Measurements from ENCODE around the gene NOP9. TPM values are rescaled to one million over a fixed set of nuclear protein-coding genes. Genes with fewer than 3 reads are reported as not detected.

The NOP9 gene
- polyA plus RNA-seq, 3 donors from 2014 or later = 1.4 to 2.4 TPM; not detected in 1

DNA sequence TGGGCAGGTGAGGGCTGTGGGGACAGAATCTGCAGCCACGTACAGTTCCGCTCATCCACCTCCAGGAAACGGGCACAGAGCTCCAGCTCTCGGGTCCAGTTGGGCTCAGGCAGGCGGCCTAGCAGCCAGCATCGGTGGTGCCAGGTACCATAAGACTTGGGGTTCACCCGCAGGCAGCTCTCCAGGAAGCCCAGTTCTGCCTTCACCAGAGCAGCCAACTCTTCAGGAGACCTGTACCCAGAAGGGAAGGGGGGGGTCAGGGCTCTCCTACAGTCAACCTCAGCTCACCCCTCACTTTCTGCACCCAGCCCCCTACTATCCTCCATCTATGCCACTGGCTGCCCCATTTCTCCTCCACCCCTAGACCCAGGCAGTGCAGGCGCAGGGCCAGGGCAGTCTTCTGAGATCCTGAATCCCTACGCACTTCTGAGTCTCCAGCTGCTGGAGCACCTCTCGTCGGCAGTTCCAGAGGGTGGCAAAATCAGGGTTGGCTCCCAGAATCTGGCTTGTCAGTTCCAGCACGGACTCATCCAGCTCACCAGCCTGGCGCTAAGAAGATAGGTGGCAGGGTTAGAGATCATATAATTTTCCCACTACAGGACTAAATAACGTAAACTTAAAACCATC is 29.6 kb upstream of the NOP9 start:
- Mint-ChIP-seq H3K36me3 (peaks cover 11 to 22% (median 17%) of the 10 kb centered on the region in 3 donors), H3K27me3 (ENCODE audit: low read depth in 3 of 3) (peaks cover 9 to 13% (median 12%) of the 10 kb centered on the region in 3 donors), H3K9me3 (no peaks in the 10 kb centered on the region), H3K4me3 (peak overlapping the region; percentile 77 to 94 (median 91)), H3K4me1 (peaks cover 32 to 34% of the 10 kb centered on the region in 2 donors), H3K27ac (peak overlapping the region; percentile 96 to 99 (median 98))
- DNase-seq = no peak

DNA sequence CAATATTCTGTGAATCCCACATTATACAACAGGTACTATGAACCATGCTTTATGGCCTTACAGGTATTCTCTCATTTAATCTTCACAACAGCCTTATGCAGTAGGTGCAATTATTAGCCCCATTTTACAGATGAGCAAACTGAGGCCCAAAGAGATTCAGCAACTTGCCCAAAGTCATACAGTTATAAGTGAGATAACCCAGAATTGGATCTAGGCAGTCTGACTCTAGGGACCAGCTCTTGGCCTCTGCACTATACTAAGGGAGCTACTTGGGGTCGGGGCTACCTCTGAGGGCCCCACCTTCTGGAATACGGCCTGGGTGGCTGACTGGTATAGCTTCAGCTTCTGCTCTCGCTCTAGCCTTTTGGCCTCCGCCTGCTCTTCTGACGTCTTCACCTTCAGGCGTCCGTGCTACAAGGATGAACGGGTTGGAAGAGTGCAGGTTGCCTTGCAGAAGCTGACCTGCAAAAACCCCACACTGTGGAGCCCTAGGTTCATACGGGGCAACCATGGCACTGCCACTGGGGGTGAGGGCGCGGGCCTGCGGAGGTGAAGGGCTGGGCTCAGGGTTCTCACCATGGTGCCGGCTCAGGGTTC is 29.0 kb upstream of the NOP9 start:
- H3K27me3 Mint-ChIP-seq (ENCODE audit: low read depth in 3 of 3) = peaks cover 9 to 13% (median 12%) of the 10 kb centered on the region in 3 donors
- peaks cover 32 to 34% of the 10 kb centered on the region in 2 donors for H3K4me1 Mint-ChIP-seq
- peak overlapping the region; percentile 77 to 94 (median 91) for H3K4me3 Mint-ChIP-seq
- DNase-seq = no peak
- no peaks in the 10 kb centered on the region for H3K9me3 Mint-ChIP-seq
- peak overlapping the region; percentile 96 to 99 (median 98) for H3K27ac Mint-ChIP-seq
- peaks cover 11 to 22% (median 17%) of the 10 kb centered on the region in 3 donors for H3K36me3 Mint-ChIP-seq

DNA sequence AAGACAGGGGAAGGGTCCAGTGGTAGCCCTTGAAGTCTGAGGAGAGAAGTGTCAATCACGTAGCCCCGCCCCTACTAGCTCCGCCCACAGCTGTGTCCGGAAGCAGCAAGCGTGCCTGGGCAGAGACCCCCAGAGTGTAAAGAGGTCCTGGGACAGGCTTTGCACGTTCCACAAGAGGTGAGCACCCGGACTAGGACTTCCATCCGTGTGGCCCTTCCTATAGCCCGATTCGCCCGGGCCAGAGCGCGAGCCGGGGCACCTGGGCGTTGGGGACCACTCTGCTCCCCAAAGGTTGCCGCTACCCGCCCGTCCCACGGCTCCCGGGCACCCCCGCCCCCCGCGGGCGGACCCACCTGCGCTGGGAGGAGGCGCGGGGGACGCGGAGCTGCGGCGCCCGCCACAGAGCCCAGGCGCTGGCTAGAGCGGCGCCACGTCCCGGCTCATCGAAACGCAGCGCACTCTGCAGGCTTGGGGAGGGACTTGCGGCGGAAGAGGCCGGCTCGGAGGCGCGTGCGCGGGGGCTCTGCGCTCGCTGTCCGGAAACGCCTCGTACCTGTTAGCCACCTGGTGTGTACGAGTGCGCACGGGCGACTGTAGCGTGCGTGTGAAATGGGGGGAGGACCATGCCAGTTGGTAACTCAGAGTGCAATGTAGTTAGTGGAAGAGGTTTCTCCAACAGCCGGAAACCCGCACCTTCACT is 28.4 kb upstream of the NOP9 start, which contains the start of gene RABGGTA:
RABGGTA (minus strand) TSS at position 464 of the 700 bp plus-strand sequence. CDS start 482 bp downstream, outside the sequence.
- H3K27me3 Mint-ChIP-seq (ENCODE audit: low read depth in 3 of 3) = peaks cover 9 to 13% (median 12%) of the 10 kb centered on the region in 3 donors
- peaks cover 32 to 34% of the 10 kb centered on the region in 2 donors for H3K4me1 Mint-ChIP-seq
- peak within 1 kb of the TSS; percentile 77 to 94 (median 91) for H3K4me3 Mint-ChIP-seq

DNA sequence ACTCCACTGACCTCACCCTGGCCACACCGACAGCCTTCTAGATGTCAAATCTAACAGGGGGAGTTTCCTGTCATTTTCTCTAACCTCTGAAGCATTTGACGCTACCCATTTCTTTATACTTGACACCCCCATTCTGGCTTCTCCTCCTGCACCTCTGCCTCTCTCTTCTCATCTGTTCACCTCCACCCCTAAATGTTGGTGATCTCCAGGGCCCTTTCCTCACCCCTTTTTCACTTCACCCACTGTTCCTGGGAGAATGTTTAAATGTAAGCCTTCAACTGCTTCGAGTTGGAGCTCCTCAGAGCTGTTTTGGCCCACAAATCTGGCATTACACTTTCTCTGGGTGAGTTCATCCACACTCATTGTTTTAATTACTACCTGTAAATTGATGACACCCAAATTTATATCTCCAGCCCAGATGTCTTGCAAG is 27.8 kb upstream of the NOP9 start:
- peaks cover 32 to 34% of the 10 kb centered on the region in 2 donors for H3K4me1 Mint-ChIP-seq
- H3K4me3 Mint-ChIP-seq = peak overlapping the region; percentile 77 to 94 (median 86)
- no peaks in the 10 kb centered on the region for H3K9me3 Mint-ChIP-seq
- no peak for DNase-seq
- H3K27me3 Mint-ChIP-seq (ENCODE audit: low read depth in 3 of 3) = peaks cover 9 to 13% (median 12%) of the 10 kb centered on the region in 3 donors
- H3K36me3 Mint-ChIP-seq = peaks cover 6 to 15% (median 8%) of the 10 kb centered on the region in 3 donors
- H3K27ac Mint-ChIP-seq = peak overlapping the region; percentile 96 to 99 (median 98)

More for the DNA sequence above, 28.4 kb upstream of the NOP9 start, which contains the start of gene RABGGTA:
- Mint-ChIP-seq H3K9me3 (no peaks in the 10 kb centered on the region), H3K27ac (peak within 1 kb of the TSS; percentile 96 to 99 (median 98)), H3K36me3 (peaks cover 11 to 21% (median 12%) of the 10 kb centered on the region in 3 donors)
- peak; percentile 96 to 98 (median 97) for DNase-seq

DNA sequence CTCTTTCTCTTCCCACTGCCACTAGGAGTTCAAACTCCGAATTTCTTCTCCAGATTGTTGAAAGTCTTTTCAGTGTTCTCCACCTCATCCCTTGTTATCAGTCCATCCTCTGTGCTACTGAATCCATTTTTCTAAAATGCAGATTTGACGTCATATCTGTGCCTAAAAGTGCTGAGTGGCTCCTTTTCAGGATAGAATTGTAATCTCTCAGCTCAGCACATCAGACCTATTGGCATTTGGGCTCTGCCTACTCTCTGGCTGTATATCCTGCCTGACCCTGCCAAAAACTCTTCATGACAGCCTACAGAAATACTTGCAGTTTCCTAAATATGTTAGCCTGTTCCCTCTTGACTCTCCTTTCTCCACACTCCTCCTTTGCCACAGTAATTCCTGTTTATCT is 27.2 kb upstream of the NOP9 start:
- H3K4me3 Mint-ChIP-seq = peak overlapping the region; percentile 77 to 94 (median 86)
- no peak for DNase-seq
- H3K27me3 Mint-ChIP-seq (ENCODE audit: low read depth in 3 of 3) = peaks cover 9 to 13% (median 11%) of the 10 kb centered on the region in 3 donors
- H3K27ac Mint-ChIP-seq = peak overlapping the region; percentile 96 to 99 (median 98)
- H3K4me1 Mint-ChIP-seq = peaks cover 32% of the 10 kb centered on the region in 2 donors
- no peaks in the 10 kb centered on the region for H3K9me3 Mint-ChIP-seq
- H3K36me3 Mint-ChIP-seq = peaks cover 0 to 9% (median 7%) of the 10 kb centered on the region in 3 donors

DNA sequence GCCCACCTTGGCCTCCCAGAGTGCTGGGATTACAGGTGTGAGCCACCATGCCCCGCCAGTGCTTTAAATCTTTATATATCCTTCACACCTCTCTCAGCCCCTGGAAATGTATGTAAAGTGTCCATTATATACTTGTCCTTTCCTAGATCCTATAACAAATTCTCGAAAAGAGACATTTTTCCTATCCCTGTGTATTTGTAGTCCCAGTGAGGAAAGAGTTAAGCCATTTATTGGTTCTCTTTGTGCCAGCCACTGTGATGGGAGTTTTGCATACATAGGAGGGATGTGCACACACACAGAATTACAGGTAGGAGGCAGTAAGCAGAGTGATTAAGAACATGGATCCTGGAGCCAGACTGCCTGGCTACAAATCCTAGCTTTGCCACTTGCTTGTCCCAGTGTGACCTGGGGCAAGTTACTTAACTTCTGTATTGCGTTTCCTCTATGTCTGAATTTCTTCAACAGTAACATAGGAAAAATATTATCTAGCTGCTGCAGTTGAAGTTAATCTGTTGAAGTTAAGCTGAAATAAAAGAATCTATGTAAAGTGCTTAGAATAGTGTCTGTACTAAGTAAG is 26.1 kb upstream of the NOP9 start:
- Mint-ChIP-seq H3K4me1 (peaks cover 32% of the 10 kb centered on the region in 2 donors), H3K9me3 (no peaks in the 10 kb centered on the region), H3K36me3 (peaks cover 0 to 9% (median 6%) of the 10 kb centered on the region in 3 donors), H3K4me3 (peak overlapping the region in 2 of 5 donors; percentile 15 to 38), H3K27ac (peak overlapping the region; percentile 79 to 99 (median 96)), H3K27me3 (ENCODE audit: low read depth in 3 of 3) (peaks cover 9 to 13% (median 11%) of the 10 kb centered on the region in 3 donors)
- DNase-seq = no peak

DNA sequence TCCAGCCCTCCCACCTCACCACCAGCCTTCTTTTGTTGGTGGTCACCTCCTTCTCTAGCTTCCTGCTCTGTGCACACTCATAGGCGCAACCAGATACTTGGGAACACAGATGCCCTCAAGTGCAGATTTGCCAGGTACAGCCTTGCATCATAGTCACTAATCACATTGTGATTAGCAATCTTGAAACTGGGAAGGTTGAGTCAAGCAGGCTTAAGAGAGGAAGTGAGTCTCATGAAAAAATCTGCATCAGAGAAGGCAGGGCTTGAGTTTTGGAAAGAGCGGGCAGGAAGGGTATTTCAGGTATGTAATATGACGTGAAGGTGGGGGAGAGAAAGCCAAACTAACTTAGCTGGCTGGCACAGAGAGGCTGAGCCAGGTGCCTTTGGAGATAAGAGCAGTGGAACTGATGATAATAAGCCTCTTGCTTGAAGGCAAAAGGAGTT is 25.5 kb upstream of the NOP9 start:
- Mint-ChIP-seq H3K9me3 (no peaks in the 10 kb centered on the region), H3K27me3 (ENCODE audit: low read depth in 3 of 3) (peaks cover 9 to 13% (median 11%) of the 10 kb centered on the region in 3 donors), H3K36me3 (peaks cover 0 to 6% (median 4%) of the 10 kb centered on the region in 3 donors), H3K27ac (peak overlapping the region; percentile 79 to 99 (median 96)), H3K4me3 (no peak overlapping the region), H3K4me1 (peaks cover 32 to 34% of the 10 kb centered on the region in 2 donors)
- no peak for DNase-seq

DNA sequence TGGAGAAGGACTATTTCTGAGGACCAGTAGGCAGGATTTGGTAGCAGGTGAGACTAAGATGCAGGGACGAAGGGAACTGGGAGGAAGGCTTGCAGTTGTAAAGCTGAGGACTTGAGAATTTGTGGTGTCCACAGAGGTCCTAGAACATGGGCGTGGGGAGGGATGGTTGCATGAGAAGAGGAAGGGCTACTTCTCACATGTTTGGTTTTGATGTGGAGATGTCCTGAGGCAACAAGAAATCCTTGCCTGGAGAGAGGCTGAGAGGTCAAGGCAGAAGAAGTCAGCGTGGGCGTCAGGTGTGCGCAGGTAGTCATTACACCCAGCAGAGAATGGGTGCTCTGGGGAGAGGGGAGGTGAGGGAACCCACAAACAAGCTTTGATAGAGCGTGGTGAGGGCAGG is 22.6 kb upstream of the NOP9 start:
- H3K4me3 Mint-ChIP-seq = no peak overlapping the region
- H3K27me3 Mint-ChIP-seq (ENCODE audit: low read depth in 3 of 3) = peaks cover 1 to 6% (median 2%) of the 10 kb centered on the region in 3 donors
- no peak for DNase-seq
- peaks cover 21 to 23% of the 10 kb centered on the region in 2 donors for H3K4me1 Mint-ChIP-seq
- H3K9me3 Mint-ChIP-seq = no peaks in the 10 kb centered on the region
- H3K27ac Mint-ChIP-seq = peak overlapping the region in 4 of 6 donors; percentile 7 to 75 (median 55)
- peaks cover 0 to 6% (median 0%) of the 10 kb centered on the region in 3 donors for H3K36me3 Mint-ChIP-seq

DNA sequence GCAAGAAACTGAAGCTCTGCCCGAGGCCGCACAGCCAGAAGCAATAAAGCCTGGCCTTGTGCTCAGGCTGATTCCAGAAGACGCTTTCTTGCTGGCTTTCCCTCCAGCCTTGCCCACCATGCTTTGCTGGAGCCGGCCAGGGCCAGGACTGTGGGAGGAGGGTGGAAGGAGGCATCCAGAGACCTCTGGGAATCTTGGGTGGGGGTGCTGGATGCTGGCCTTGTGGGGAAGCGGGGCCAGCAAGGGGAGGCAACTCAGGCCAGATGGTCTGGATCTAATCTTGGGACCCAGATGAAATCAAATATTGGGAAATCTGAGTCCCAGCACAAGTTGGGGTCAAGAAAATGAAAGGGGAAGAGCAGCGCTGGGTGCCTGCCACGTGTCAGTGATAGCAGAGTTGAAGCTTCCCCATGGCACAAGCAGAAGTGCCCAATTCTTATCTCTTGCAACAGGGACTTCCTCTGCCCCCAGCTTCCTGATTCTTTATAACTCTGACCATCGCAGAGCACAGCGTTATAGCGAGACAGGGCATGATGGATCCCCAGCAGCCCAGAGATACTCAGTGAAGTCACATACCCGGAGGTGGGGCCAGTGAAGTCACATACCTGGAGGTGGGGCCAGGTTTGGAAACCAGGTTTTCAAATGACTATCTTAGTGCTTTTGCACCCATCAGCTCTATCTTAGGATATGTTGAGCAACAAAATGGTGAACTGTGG is 21.9 kb upstream of the NOP9 start:
- Mint-ChIP-seq H3K27me3 (ENCODE audit: low read depth in 3 of 3) (peaks cover 0 to 4% (median 3%) of the 10 kb centered on the region in 3 donors), H3K36me3 (peaks cover 0 to 6% (median 0%) of the 10 kb centered on the region in 3 donors), H3K4me1 (peaks cover 14 to 16% of the 10 kb centered on the region in 2 donors), H3K4me3 (no peak overlapping the region), H3K27ac (peak overlapping the region in 3 of 6 donors; percentile 55 to 78 (median 58)), H3K9me3 (no peaks in the 10 kb centered on the region)
- no peak for DNase-seq

DNA sequence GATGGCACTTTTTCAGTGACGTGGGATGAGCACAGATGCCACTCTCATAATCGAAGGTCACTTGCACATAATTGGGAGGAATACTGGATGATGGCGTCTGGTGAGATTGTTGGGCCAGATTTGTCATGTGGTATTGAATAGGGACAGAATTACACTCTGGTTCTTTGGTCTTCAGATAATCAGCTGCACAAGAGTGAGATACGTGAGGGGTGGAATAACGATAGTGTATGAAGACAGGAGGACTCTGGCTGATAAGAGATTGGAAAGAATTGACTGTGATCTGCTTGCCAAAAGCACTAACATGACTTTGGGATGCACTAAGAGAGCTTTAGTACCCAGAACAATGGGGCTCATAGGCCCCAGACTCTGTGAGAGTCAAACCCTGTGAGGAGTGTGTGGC is 21.2 kb upstream of the NOP9 start:
- H3K27ac Mint-ChIP-seq = peak overlapping the region in 5 of 6 donors; percentile 11 to 78 (median 63)
- H3K4me1 Mint-ChIP-seq = peaks cover 9 to 12% of the 10 kb centered on the region in 2 donors
- H3K27me3 Mint-ChIP-seq (ENCODE audit: low read depth in 3 of 3) = peaks cover 0 to 5% (median 3%) of the 10 kb centered on the region in 3 donors
- no peak for DNase-seq
- H3K36me3 Mint-ChIP-seq = peaks cover 0 to 6% (median 0%) of the 10 kb centered on the region in 3 donors
- no peaks in the 10 kb centered on the region for H3K9me3 Mint-ChIP-seq
- no peak overlapping the region for H3K4me3 Mint-ChIP-seq

DNA sequence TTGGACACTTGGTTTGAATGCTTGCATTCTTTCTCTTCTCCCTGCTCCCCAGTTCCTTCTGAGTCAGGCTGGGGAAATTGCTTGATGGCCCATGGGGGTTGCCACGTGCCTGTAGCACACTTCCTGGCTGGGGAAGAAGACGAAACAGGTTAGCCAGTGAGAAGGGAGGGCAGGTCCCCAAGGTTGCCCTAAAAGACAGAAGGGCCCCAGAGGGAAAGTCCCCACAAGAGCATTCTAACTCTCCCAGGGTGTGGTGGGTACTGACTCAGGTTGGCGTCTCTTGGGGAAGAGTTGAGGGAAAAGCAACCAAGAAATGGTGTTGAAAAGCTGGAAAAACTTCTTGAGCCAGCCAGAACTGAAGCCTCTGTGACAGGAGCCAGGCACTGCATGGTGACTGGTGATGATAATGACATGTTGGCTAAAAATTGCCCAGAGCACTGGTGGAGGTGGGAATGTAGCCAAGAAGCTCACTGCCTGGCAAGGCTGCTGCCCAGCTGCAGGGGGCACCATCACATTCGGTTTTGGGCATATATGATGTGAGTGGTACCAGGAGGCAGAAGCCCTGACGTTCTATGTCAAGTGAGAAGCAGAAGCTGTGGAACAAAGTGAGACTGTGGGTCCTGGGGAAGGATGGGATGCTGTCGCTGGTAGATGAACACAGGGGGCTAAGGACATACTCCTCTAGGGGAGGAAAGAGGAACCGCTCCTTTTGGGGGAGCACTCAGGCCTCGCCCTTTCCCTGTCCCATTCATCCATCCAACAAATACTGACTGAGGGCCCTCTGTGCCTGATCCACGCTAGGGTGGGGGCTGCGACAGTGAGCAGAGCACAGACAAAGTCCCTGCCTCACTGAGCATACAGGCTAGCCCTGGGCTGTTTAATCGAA is 20.1 kb upstream of the NOP9 start:
- peak in 2 of 3 donors; percentile 22 to 23 for DNase-seq
- H3K4me1 Mint-ChIP-seq = peaks cover 5 to 8% of the 10 kb centered on the region in 2 donors
- H3K9me3 Mint-ChIP-seq = no peaks in the 10 kb centered on the region
- peak overlapping the region in 4 of 6 donors; percentile 58 to 88 (median 79) for H3K27ac Mint-ChIP-seq
- peaks cover 0 to 3% (median 1%) of the 10 kb centered on the region in 3 donors for H3K27me3 Mint-ChIP-seq (ENCODE audit: low read depth in 3 of 3)
- peaks cover 0 to 6% (median 0%) of the 10 kb centered on the region in 3 donors for H3K36me3 Mint-ChIP-seq
- no peak overlapping the region for H3K4me3 Mint-ChIP-seq

Data from immature natural killer cell (primary cell).